Keratinocyte (primary cell): Measurements from ENCODE around the gene PARD6B. TPM values are rescaled to one million over a fixed set of nuclear protein-coding genes. Genes with fewer than 3 reads are reported as not detected.
"Not testable (repeated sequence)": the region's sequence is repeated elsewhere in the genome, so short reads cannot be mapped to it uniquely, and the experiment has no call there.

Experiments
- DNase-seq: peaks from one replicate; pipeline ENCODE4 v3.0.0-alpha.2; 2011; ENCODE audit warnings: low read depth, missing footprints, low spot score
- FAIRE-seq: peaks from 2 replicates; lab custom pipeline; 2011; peaks lifted over from hg19 to GRCh38; lab: Jason Lieb, UNC
- H2AFZ ChIP-seq: 2 replicates; pipeline ENCODE4 v1.6.0; 2012; ENCODE audit warnings: low read length, control low read depth, inconsistent platforms; ENCODE audit not compliant: control insufficient read depth
- H3K27ac ChIP-seq: 2 replicates; pipeline ENCODE4 v1.5.1; 2011; ENCODE audit warnings: low read length; ENCODE audit not compliant: control insufficient read depth, insufficient read depth
- H3K27me3 ChIP-seq: 3 replicates; pipeline ENCODE4 v1.6.0; 2011; ENCODE audit warnings: low read length; ENCODE audit not compliant: control insufficient read depth, insufficient read depth; ENCODE audit errors: extremely low read depth
- H3K36me3 ChIP-seq, 2 experiments: 2 replicates in 1 of 2; 3 replicates in 1 of 2; pipeline ENCODE4 v1.5.1; 2011; ENCODE audit warnings: low read length in 2 of 2, mild to moderate bottlenecking in 1 of 2; ENCODE audit not compliant: control insufficient read depth in 2 of 2, insufficient read depth in 2 of 2; ENCODE audit errors: extremely low read depth in 1 of 2
- H3K4me1 ChIP-seq: 3 replicates; pipeline ENCODE4 v1.5.1; 2011; ENCODE audit warnings: low read length; ENCODE audit not compliant: control insufficient read depth, insufficient read depth; ENCODE audit errors: extremely low read depth
- H3K4me2 ChIP-seq: 3 replicates; pipeline ENCODE4 v1.6.0; 2011; ENCODE audit warnings: low read depth, low read length; ENCODE audit not compliant: control insufficient read depth, insufficient read depth; ENCODE audit errors: extremely low read depth
- H3K4me3 ChIP-seq, 3 experiments: fragments of 200-600 bp in 1 of 3; sonication (generic) in 1 of 3; 2 replicates in 2 of 3; 3 replicates in 1 of 3; pipeline ENCODE4 v1.5.1; 2011 to 2016; ENCODE audit warnings: low read length in 3 of 3, mild to moderate bottlenecking in 3 of 3, control low read depth in 2 of 3, inconsistent platforms in 1 of 3, low read depth in 1 of 3, mixed read lengths in 1 of 3, mixed run types in 1 of 3, moderate library complexity in 1 of 3; ENCODE audit not compliant: control insufficient read depth in 2 of 3, insufficient read depth in 2 of 3; ENCODE audit errors: extremely low read depth in 1 of 3
- H3K79me2 ChIP-seq: 2 replicates; pipeline ENCODE4 v1.6.0; 2012; ENCODE audit warnings: low read length; ENCODE audit not compliant: control insufficient read depth, insufficient read depth
- H3K9ac ChIP-seq: 3 replicates; pipeline ENCODE4 v1.6.0; 2011; ENCODE audit warnings: low read length; ENCODE audit not compliant: control insufficient read depth, insufficient read depth; ENCODE audit errors: extremely low read depth
- H3K9me1 ChIP-seq: 3 replicates; pipeline ENCODE4 v1.6.0; 2011; ENCODE audit warnings: low read length; ENCODE audit not compliant: control insufficient read depth, insufficient read depth; ENCODE audit errors: extremely low read depth
- H3K9me3 ChIP-seq: 2 replicates; pipeline ENCODE4 v1.5.1; 2012; ENCODE audit warnings: low read depth, low read length; ENCODE audit not compliant: control insufficient read depth
- H4K20me1 ChIP-seq: 3 replicates; pipeline ENCODE4 v1.6.0; 2011; ENCODE audit warnings: low read length; ENCODE audit not compliant: control insufficient read depth, insufficient read depth; ENCODE audit errors: extremely low read depth
- EZH2 ChIP-seq: IDR thresholded peaks from one replicate; pipeline ENCODE4 v1.6.1; 2012; ENCODE audit warnings: inconsistent platforms, mild to moderate bottlenecking, low read length, moderate library complexity
- dilution Hi-C: fragments of 300-500 bp; cut with MboI; formaldehyde crosslinking; loops from one replicate; pipeline ENCODE4 v1.7.0; 2020; ENCODE audit warnings: low sequenced_read_pairs; ENCODE audit not compliant: extremely low pct_ligation_motif_present
- polyA plus RNA-seq, 5 experiments: library from polyadenylated mRNA; depleted of rRNA in 3 of 5; stranded (reverse) in 3 of 5; stranded (forward) in 1 of 5; unstranded in 1 of 5; fragments of >200 nt; gene quantifications; 1 replicate in 1 of 5; 2 replicates in 3 of 5; 3 replicates in 1 of 5; pipeline versions ENCODE4 v1.2.1 to v1.2.3, GENCODE V29; 2011 to 2012; ENCODE audit warnings: missing spikeins in 2 of 5, low read depth in 1 of 5, low replicate concordance in 1 of 5
- TF ChIP-seq, protein P1 (sequence below), 3 experiments: IDR thresholded peaks in 1 of 3; conservative IDR thresholded peaks in 1 of 3; optimal IDR thresholded peaks in 1 of 3; 2 replicates in 2 of 3; 3 replicates in 1 of 3; pipeline versions ENCODE3 to v1.5.1; 2011; ENCODE audit warnings: low read length in 3 of 3, mild to moderate bottlenecking in 3 of 3, moderate library complexity in 2 of 3, control low read depth in 1 of 3, inconsistent platforms in 1 of 3; ENCODE audit not compliant: insufficient read depth in 2 of 3; ENCODE audit errors: extremely low read depth in 1 of 3

Gene PARD6B
- polyA plus RNA-seq, 1 donor (not counting 4 experiments of a cell fraction or from before 2014, with no cell fraction given): 2.0 TPM

DNA sequence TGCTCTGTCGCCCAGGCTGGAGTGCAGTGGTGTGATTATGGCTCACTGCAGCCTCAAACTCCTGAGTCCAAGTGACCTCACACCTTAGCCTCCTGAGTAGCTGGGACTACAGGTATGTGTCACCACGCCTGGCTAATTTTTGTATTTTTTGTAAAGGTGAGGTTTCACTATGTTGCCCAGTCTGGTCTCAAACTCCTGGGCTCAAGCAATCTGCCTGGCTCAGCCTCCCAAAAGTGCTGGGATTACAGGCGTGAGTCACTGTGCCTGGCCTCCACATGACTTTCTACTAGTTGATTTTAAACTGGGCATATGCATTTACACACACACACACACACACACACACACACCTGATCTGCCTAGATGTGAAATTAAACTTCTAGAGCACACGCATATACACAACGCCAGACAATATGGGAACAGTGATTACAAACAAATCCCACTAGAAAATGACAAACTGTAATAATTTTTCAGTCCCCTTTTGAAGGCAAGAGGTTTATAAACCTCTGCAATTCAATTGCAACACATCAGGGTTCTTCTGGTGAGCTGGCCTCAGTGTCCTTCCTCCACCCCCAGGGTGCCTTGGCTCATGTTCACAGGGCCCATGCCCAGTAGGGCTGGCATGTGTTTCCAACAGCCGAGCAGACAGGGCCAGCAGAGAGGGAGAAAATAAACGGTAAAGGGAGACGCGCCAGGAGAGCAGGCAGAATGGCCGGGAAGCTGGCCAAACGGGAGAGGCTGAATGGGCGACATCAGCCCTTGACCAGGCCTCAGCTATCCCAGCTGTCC is 31.2 kb downstream of the PARD6B start:
- no peaks in the 10 kb centered on the region for H3K9me3 ChIP-seq
- no peaks in the 10 kb centered on the region for H3K9me1 ChIP-seq
- DNase-seq (no peak), FAIRE-seq (no peak)
- H3K36me3 ChIP-seq: no peaks in the 10 kb centered on the region
- H3K27me3 ChIP-seq: no peaks in the 10 kb centered on the region
- peak overlapping the region; percentile 91 for H2AFZ ChIP-seq
- peak overlapping the region; percentile 89 for H3K27ac ChIP-seq
- dilution Hi-C loops: no loop called here
- H4K20me1 ChIP-seq: no peaks in the 10 kb centered on the region
- peak overlapping the region in 1 of 3 experiments; percentile 0 for H3K4me3 ChIP-seq
- no peaks in the 10 kb centered on the region for H3K79me2 ChIP-seq
- TF ChIP-seq, protein P1, sequence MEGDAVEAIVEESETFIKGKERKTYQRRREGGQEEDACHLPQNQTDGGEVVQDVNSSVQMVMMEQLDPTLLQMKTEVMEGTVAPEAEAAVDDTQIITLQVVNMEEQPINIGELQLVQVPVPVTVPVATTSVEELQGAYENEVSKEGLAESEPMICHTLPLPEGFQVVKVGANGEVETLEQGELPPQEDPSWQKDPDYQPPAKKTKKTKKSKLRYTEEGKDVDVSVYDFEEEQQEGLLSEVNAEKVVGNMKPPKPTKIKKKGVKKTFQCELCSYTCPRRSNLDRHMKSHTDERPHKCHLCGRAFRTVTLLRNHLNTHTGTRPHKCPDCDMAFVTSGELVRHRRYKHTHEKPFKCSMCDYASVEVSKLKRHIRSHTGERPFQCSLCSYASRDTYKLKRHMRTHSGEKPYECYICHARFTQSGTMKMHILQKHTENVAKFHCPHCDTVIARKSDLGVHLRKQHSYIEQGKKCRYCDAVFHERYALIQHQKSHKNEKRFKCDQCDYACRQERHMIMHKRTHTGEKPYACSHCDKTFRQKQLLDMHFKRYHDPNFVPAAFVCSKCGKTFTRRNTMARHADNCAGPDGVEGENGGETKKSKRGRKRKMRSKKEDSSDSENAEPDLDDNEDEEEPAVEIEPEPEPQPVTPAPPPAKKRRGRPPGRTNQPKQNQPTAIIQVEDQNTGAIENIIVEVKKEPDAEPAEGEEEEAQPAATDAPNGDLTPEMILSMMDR (optimal IDR thresholded peaks at IDR 0.05 in 1 of 3, IDR thresholded peaks at IDR 0.05 in 1 of 3, conservative IDR thresholded peaks at IDR 0.05 in 1 of 3; ENCODE audit: extremely low read depth in 1 of 3, insufficient read depth in 2 of 3, low read length in 3 of 3): no peak
- no peak for TF ChIP-seq EZH2
- peak overlapping the region; percentile 76 for H3K4me2 ChIP-seq
- H3K9ac ChIP-seq: peak overlapping the region; percentile 71
- H3K4me1 ChIP-seq: peaks cover 28% of the 10 kb centered on the region

DNA sequence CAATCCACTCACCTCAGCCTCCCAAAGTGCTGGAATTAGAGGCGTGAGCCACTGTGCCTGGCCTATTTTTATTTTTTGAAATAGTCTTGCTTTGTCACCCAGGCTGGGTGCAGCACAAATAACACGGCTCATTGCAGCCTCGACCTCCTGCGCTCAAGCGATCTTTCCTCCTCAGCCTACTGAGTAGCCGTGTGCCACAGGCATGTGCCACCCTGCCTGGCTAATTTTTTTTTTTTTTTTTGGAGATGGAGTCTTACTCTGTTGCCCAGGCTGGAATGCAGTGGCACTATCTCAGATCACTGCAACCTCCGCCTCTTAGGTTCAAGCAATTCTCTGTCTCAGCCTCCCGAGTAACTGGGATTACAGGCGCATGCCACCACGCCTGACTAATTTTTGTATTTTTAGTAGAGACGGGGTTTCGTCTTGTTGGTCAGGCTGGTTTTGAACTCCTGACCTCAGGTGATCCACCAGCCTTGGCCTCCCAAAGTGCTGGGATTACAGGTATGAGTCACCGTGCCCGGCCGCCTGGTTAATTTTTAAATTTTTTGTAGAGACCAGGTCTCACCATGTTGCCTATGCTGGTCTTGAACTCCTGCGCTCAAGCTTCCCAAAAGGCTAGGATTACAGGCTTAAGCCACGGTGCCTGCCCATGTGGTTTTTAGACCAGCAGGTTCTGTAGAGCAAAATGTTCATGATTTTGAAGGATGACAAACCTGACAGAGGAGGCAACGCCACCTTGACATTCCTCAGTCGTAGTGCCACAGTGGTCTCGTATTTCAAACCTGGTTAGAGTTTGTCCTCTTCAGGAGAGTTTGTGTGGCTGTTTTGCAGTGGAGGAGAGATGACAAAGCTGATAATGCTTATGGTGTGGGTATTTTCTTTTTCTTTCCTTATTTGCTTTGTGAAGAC is 32.4 kb downstream of the PARD6B start:
- H3K4me3 ChIP-seq, H2AFZ ChIP-seq, H3K9ac ChIP-seq, H3K9me3 ChIP-seq, dilution Hi-C loops, H3K4me2 ChIP-seq, H3K36me3 ChIP-seq, H3K9me1 ChIP-seq, H3K79me2 ChIP-seq, H3K27ac ChIP-seq, H3K27me3 ChIP-seq, H4K20me1 ChIP-seq, FAIRE-seq, DNase-seq: not testable (repeated sequence)
- H3K4me1 ChIP-seq: peaks cover 28% of the 10 kb centered on the region

DNA sequence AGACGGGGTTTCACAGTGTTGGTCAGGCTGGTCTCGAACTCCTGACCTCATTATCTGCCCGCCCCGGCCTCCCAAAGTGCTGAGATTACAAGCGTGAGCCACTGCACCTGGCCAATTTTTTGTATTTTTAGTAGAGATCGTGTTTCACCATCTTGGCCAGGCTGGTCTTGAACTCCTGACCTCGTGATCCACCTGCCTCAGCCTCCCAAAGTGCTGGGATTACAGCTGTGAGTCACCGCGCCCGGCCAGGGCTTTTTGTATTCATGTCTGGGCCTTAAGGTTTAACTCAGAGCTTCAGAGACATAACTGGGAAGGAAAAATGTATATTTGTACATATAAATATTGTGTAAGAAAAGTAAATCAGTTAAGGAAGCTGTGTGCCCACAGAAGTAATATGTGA is 33.9 kb downstream of the PARD6B start:
- H3K4me3 ChIP-seq, FAIRE-seq: not testable (repeated sequence)
- peaks cover 28% of the 10 kb centered on the region for H3K4me1 ChIP-seq

More for the DNA sequence above, 33.9 kb downstream of the PARD6B start:
- H3K79me2 ChIP-seq, H3K27me3 ChIP-seq, H3K9me3 ChIP-seq, DNase-seq, H3K36me3 ChIP-seq, H2AFZ ChIP-seq, H3K4me2 ChIP-seq, H3K27ac ChIP-seq, dilution Hi-C loops, H3K9me1 ChIP-seq, H4K20me1 ChIP-seq, H3K9ac ChIP-seq: not testable (repeated sequence)
